ENCODE data around the gene ARFIP1. TPM values are rescaled to one million over a fixed set of nuclear protein-coding genes. Genes with fewer than 3 reads are reported as not detected.

The ARFIP1 gene
- total and polyA plus RNA-seq, 2 of the 8 experiments (the other 6 are each of a cell fraction or from before 2014, with no cell fraction given), result 13.5 to 38.0 TPM

- TF ChIP-seq SAP30 (IDR thresholded peaks at IDR 0.05; ENCODE audit: insufficient read depth, insufficient replicate concordance, low read length), result no peak
- TF ChIP-seq SP4 (IDR thresholded peaks at IDR 0.05; ENCODE audit: low read length), result no peak
Observed at GRCh38 chr4:152848508-152848907, 68.8 kb downstream of the ARFIP1 start (continued).
